ENCODE results near the gene ANKS6. TPM values are rescaled to one million over a fixed set of nuclear protein-coding genes. Genes with fewer than 3 reads are reported as not detected.

Gene ANKS6
- total and polyA plus RNA-seq, 2 of the 8 experiments (the other 6 are each of a cell fraction or from before 2014, with no cell fraction given), result 34.1 to 56.3 TPM

DNA sequence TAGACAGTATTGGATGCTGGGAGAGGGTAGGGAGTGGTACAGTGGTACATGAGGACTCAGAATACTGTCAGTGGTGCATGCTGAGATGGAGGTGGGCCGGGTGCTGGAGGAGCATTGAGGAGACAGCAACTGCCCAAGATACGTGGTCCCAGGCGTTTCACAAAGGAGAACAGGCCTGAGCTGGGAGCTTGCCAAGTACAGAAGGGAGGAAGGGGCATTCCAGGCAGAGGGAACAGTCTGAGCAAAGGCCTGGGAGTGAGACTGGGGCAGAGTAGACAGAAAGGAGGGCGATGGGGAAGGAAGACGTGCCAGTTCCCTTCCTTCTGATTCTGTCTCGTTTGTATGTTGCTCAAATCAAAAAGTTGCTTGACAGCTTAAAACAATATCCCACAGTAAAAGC, 26.3 kb upstream of the ANKS6 start:
- no peak for FAIRE-seq
- no peaks in the 10 kb centered on the region for H3K9me3 ChIP-seq (ENCODE audit: insufficient read depth in 2 of 2, low read depth in 1 of 2, low read length in 1 of 2)
- no peak overlapping the region for H3K14ac ChIP-seq (ENCODE audit: insufficient read length)
- H3K79me1 ChIP-seq (ENCODE audit: low read depth, low read length), result no peaks in the 10 kb centered on the region
- no peak overlapping the region for H2AK5ac ChIP-seq (ENCODE audit: low read depth, low read length)
- H2AFZ ChIP-seq (ENCODE audit: low read length), result no peak overlapping the region
- H3K79me2 ChIP-seq (ENCODE audit: control insufficient read depth in 1 of 2, insufficient read depth in 2 of 2, low read length in 2 of 2), result no peaks in the 10 kb centered on the region
- no peak overlapping the region for H4K91ac ChIP-seq (replicated peaks; ENCODE audit: insufficient read length, low read length)
- no peak overlapping the region for H3K4me3 ChIP-seq (ENCODE audit: extremely low read depth in 1 of 4, insufficient read depth in 2 of 4, low read depth in 3 of 4, low read length in 4 of 4)
- H3K27me3 ChIP-seq (replicated peaks in 1 of 4; ENCODE audit: control insufficient read depth in 3 of 4, extremely low read depth in 1 of 4, insufficient read depth in 3 of 4, low read length in 3 of 4), result no peaks in the 10 kb centered on the region
- no peaks in the 10 kb centered on the region for H4K20me1 ChIP-seq (replicated peaks in 1 of 2; ENCODE audit: control insufficient read depth in 1 of 2, insufficient read depth in 2 of 2, low read length in 2 of 2)
- H3K56ac ChIP-seq (replicated peaks; ENCODE audit: insufficient read length, low read depth, low read length), result no peak overlapping the region
- H3K4me1 ChIP-seq (replicated peaks in 1 of 4; ENCODE audit: control insufficient read depth in 3 of 4, insufficient read depth in 4 of 4, low read length in 3 of 4), result no peaks in the 10 kb centered on the region
- H3K4me2 ChIP-seq (ENCODE audit: insufficient read depth in 1 of 2, low read depth in 2 of 2, low read length in 2 of 2), result no peak overlapping the region
- H3K36me3 ChIP-seq (ENCODE audit: control insufficient read depth in 2 of 4, insufficient read depth in 4 of 4, low read length in 3 of 4), result peaks cover 0 to 12% (median 3%) of the 10 kb centered on the region in 4 experiments; a peak in 4 of 8 replicates
- H4K8ac ChIP-seq (ENCODE audit: extremely low read depth, insufficient read depth, low read length), result no peak overlapping the region
- DNase-seq (ENCODE audit: low read depth in 1 of 2, low spot score in 2 of 2), result no peak
- H3K23me2 ChIP-seq (ENCODE audit: low read depth, low read length), result no peaks in the 10 kb centered on the region
- no peak overlapping the region for H2BK20ac ChIP-seq (ENCODE audit: low read length)
- 83% methylated on average over 6 of the region's 6 CpGs; no CpG with 5 or more reads in 1 of the 2 experiments for WGBS, 2 experiments (ENCODE audit: extremely low coverage in 1 of 2, insufficient coverage in 1 of 2, insufficient read length in 1 of 2, insufficient replicate concordance in 2 of 2, low coverage in 1 of 2, low lambda C conversion rate in 2 of 2, missing lambda C conversion rate in 1 of 2)
- no peak overlapping the region for H2BK15ac ChIP-seq (ENCODE audit: low read length)
- no peak overlapping the region for H2BK5ac ChIP-seq (ENCODE audit: low read depth, low read length)
- no peak overlapping the region for H3K23ac ChIP-seq (ENCODE audit: insufficient read length)
- no peak overlapping the region for H3K27ac ChIP-seq (ENCODE audit: low read depth, low read length)
- H3K9ac ChIP-seq (replicated peaks in 1 of 4; ENCODE audit: extremely low read depth in 1 of 4, low read depth in 3 of 4, low read length in 3 of 4), result no peak overlapping the region
- ChIA-PET CTCF (ENCODE audit: partially characterized antibody) (interaction anchor here (1.2 kb wide), 1 partner anchor 25 kb away, joined by 4 read pairs; no protein-coding TSS in a partner anchor), POLR2A (ENCODE audit: partially characterized antibody) (interaction anchor here (0.8 kb wide), 1 partner anchor 23 kb away, joined by 3 read pairs; no protein-coding TSS in a partner anchor)
- no peak overlapping the region for H4K5ac ChIP-seq (ENCODE audit: insufficient read length, low read depth, low read length)
- no peak overlapping the region for H3K18ac ChIP-seq (ENCODE audit: extremely low read depth, low read length)
- H2BK120ac ChIP-seq (replicated peaks; ENCODE audit: low read depth, low read length), result no peak overlapping the region
- H2BK12ac ChIP-seq (ENCODE audit: low read depth, low read length), result no peak overlapping the region
- H3K4ac ChIP-seq (replicated peaks; ENCODE audit: insufficient read length, low read depth, low read length), result no peak overlapping the region
- TF ChIP-seq YY1 (IDR thresholded peaks at IDR 0.05; ENCODE audit: low read depth, low read length) (no peak), GABPA (IDR thresholded peaks at IDR 0.05; ENCODE audit: borderline replicate concordance, insufficient read depth, low read length) (no peak), RBBP5 (IDR thresholded peaks at IDR 0.05; ENCODE audit: borderline replicate concordance, low read depth, low read length) (no peak), HDAC6 (IDR thresholded peaks at IDR 0.05; ENCODE audit: low read depth, low read length) (no peak), NRF1 (IDR thresholded peaks at IDR 0.05; ENCODE audit: low read depth, low read length) (no peak), SIRT6 (IDR thresholded peaks at IDR 0.05; ENCODE audit: low read length) (no peak), JUN (IDR thresholded peaks at IDR 0.05; ENCODE audit: low read depth, low read length) (no peak), CTBP2 (IDR thresholded peaks at IDR 0.05; ENCODE audit: borderline replicate concordance, insufficient read depth, insufficient read length, low read length) (no peak), SP2 (IDR thresholded peaks at IDR 0.05; ENCODE audit: low read length) (no peak), BCL11A (IDR thresholded peaks at IDR 0.05; ENCODE audit: low read depth in 2 of 2, low read length in 2 of 2) (no peak), EZH2 (IDR thresholded peaks at IDR 0.05; ENCODE audit: low read depth, low read length, severe bottlenecking) (no peak), TAF7 (optimal IDR thresholded peaks at IDR 0.05; ENCODE audit: borderline replicate concordance, low read depth, low read length) (no peak)
- TF ChIP-seq, protein P1, sequence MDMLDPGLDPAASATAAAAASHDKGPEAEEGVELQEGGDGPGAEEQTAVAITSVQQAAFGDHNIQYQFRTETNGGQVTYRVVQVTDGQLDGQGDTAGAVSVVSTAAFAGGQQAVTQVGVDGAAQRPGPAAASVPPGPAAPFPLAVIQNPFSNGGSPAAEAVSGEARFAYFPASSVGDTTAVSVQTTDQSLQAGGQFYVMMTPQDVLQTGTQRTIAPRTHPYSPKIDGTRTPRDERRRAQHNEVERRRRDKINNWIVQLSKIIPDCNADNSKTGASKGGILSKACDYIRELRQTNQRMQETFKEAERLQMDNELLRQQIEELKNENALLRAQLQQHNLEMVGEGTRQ (IDR thresholded peaks at IDR 0.05; ENCODE audit: low read length), result no peak

All from H1 (cell line).